NCI-H2227 (cell line): ENCODE data around the gene LRRK1.

Experiments
- DNase-seq: peaks from one replicate; lab custom pipeline; 2025; ENCODE audit not compliant: unreplicated experiment; lab: John Stamatoyannopoulos, UW

The LRRK1 gene

DNA sequence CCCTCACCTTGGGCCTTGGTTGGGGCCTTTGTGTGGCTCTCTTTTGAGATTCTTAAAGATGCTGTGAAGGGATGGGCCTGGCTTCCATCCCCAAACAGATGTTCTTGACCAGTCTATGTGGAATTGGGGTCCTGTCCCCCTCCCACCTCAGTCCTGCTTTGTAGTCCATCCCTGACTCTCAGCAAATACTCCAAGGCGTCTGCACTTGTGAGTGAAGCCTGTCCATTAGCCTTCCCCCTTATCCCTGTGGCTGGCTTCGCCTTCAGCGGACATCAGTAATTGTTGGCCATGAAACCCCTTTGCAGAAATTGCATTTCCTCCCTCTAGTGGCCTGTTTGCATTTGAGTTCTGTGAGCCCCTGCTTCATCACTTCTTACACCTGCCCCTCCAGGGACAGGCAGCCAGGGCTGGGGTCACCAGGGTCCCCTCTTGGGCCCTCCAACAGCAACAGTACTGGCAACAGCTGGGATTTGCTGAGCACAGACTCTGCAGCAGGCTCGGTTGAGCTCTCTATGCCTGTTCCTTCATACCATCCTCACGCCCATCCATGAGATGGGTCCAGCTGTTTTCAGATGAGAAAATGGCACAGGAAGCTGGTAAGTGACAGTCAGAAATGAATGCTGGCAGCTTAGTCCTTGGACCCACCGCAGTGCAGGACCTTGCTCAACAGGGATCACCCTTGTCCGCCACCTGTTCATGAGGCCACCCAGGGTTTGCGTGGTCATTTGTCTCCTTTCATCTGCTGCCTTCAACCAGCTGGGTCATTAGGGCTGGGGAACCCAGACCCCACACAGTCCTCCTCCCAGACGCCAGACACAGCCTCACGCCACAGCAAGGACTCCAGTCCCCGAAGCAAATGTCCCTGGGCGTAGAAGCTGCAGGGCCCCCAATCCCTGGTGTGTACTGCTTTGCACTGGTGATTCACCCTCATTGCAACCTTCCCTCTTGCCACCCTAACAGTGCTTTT lies 8.9 kb upstream of the LRRK1 start:
- DNase-seq = no peak

DNA sequence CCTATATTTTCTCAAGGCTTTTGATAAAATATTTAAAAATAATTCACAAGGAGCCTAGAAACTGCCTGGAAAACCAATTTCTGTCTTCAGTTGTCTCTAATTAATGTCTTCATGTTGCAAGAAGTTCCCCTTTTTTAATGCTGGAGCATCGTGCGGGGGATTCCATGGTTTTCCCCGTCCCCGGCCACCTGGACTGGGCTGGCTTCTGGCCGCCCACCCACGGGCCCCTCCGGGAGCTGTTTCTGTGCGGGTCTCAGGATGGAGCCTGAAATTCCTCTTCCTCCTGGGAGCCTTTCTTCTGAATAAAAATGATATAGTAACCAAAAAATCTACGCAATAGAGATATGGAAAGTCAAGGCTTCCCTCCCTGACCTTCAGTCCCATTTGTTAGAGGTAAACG lies 8.1 kb upstream of the LRRK1 start:
- DNase-seq = no peak

DNA sequence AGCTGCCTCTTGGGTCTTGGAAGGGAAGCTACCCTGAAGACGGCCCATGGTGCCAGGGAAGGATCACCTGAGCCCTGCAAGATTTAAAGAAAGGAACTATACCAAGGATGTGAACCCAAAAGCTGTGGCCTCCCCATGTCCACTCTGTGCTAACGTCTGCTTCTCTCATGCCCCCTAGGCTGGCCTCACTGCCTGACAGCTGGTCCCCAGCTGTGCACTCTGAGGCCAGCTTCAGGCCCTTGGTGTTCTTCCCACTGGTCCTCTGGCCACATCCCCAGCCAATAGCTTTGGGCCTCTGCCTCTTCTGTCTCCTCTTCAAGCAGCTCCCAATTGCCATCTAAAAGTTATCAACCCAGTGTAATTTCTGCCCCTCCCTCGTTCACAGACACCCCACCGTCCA lies 5.2 kb upstream of the LRRK1 start:
- DNase-seq = no peak

DNA sequence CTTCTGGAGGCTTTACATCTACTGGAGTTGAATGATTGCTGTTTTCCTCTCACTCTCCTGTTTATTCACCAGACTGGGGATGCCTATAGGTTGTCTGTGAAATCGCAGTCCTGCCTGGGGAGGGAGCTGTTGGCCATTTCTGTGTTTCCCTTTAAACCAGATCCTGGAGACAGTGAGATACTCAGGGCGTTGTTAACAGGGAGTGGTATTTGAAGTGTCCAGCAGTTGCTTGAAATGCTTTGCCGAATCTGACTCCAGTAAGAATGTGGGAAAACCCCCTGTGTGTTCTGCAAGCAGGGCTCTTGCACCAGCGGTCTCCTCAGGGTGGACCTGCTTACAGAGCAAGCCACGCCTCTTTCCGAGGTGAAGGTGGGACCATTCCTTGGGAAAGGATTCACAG lies 4.3 kb upstream of the LRRK1 start:
- DNase-seq = no peak

DNA sequence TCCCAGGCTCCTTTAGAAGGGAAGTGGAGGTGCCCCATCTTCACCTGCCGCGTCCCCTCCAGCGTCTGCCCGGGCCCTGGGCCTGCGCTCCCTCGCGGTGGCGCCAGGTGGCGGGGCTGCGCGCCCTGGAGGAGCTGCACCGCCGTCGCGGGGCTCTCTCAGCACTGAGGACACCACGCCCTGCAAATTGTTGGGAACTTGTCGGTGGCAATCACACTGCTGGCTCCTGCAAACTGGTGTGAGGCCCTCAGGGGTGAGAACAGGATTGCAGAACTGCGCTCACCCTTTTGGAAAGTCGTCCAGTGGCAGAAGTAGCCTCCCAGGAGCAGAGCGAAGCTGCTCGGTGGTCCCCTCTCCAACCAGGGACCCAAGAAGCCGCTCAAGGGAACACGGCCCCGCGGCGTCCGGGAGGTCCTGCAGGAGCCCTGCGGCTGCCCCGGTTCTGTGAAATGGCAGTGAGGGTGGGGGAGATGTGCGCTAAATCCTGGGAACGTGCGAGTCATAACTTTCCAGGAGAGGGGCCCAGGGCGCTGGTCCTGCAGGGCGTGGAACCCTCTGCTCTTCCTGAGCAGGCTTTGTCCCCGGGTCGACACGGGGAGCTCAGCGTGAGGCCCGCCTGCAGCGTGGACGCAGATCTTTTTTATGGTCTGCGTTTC lies 995 bp upstream of the LRRK1 start:
- DNase-seq = peak; percentile 56

DNA sequence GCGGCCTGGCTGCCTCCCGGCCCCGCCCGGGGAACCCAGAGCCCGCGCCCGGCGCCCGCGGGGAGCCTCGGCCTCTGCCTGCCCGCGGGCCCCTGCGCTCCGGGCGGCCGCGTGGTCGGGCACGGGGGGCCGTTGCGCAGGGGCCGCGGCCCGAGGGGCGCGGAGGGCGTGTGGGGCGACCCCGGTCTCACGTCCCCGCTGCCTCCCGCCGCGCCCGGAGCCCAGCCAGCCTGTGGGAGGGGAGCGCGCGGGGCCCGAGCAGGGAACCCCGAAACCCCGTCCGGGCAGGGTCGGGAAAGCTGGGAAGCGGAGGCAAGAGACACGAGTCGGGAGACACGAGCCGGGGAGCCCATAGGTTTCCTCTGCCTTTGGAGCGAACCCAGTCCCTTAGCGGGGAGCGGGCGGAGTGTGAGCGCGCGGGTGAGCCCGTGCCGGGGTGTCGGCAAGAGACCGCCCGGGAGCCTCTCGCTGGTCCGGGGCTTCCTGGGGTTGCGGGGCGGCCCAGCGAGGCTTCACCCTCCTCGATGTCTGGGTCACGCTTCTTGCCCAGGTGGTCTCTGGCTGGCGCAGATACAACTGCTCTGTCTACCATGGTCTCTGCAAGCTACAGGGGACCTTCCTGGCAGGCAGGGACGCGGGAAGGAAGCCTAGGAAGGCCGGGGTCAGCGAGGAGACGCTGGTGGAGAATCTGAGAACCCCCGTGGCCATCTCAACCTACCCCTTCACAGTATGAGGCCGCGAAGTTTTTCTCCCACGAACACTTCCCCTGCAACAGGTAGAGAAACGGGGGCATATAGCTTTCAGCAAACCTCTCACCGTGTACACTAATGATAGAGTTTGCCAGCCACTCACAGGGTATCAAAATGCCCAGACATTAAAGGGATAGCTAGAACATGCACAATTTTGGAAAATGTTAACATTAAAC lies 586 bp downstream of the LRRK1 start:
- no peak for DNase-seq

DNA sequence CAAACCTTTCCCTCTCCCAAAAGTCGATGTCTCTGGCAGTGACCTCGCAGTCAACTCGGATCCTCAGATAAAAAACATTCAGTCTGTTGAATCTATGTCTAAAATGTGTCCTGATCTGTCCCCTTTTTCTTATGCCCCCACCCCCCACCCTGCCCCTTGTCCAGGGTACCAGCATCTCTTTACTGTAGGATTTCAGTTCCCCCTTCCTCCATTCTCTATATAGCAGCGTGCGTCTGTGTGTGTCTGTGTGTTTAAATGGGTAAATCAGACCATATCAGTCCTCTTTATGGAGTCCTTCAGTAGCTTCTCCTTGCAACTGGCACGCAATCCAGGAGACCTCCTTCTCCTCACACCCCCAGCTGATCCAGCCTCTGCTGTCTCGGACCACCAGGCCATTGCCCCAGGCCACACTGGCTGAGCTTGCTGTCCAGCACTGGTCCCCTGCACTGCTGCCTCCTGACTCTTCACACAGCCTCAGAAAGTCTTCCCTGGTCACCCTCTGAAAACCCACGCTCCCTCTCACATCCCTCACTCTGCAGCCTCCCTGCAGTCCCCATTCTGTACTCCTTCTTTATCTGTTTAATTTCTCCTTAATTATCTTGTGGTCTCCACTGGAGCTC lies 1.5 kb downstream of the LRRK1 start:
- DNase-seq = no peak

DNA sequence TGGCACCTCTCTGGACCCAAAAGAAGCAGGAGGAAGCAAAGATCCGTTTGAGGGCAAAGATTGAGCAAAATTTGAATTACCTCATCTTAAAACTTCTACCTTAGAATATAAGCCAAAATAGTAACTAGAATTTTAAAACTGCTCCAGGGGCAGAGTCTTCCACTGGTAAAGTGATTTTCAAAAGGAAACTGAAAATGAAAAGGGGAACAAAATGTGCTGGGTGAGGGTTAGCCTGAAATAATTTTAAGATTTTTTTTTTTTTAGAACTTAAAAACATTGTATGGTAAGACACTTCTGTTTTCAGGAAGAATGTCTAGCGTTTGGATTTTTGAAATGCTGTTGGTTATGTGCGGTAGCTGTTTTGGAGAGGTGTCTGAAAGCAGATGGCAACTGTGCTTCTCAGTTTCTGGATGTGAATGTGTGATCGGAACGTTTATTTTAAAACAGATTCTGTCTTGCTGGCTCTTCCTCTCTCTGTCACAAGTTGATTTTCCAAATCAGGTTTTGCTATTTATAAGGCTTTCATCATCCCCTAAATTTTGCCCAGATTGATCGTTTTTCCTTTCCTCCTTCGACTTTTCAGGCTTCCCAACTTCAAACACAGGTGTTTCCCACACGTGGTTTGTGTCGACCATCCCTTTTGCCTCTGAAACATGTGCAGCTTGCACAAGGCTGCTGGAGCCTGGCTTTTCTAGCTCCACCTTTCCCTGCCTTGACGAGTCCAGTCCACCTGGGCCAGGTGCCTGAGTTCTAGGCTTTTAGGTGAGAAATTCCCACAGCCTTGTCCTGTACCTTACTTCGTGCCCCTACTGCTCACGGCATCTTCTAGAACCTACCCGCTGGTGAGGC lies 3.3 kb downstream of the LRRK1 start:
- DNase-seq = no peak

DNA sequence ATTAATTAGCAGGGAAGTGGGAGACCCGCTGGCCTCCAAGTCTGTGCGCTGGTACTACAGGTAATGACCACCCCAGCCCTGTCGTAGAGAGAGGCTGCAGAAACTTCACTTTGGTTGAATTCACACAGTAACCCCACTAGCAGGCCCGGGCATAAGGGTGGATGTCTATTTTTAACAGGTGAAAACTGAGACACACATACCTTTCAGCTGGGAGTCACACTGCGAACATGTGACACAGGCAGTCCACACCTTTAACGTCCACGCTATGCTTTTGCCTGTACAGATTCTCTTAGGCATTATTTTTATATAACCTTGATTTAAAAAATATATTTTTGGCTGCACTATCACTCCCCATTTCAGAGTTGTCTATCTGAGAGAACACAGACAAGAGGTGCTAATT lies 3.9 kb downstream of the LRRK1 start:
- DNase-seq = no peak

DNA sequence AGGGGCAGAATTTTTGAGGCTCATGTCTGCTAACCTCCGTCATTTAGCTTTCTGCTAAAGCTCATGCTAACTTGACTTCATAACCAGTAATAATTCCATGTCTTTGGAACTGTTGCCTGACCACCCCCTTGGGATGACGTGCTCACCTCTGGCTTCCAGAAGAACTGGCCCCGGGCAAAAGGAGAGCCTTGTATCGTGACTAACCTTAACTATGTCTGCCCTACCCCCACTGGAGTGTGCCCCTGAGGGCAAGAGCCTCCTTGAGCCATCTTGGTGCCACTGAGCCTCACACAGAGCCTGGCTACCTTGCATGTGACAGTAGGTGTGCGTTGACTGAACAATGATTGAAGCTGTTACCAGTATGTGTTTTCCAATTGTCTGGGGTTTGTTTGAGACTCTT lies 4.7 kb downstream of the LRRK1 start:
- DNase-seq = no peak

DNA sequence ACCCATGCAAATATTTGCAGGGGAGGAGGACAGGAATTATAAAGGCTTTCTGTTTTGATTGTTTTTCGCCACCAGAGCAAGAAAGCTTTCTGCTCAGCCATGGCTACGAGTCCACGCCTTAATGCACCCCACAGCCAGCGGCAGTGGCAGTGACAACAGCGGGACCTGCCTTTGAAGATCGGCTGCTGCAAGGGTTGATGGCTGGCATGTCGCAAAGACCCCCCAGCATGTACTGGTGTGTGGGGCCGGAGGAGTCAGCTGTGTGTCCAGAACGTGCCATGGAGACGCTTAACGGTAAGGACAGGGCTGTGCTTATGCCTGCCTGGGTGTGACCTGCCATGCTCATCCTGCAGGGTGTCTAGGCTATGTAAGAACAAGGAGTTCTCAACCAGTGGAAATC lies 5.3 kb downstream of the LRRK1 start:
- no peak for DNase-seq

DNA sequence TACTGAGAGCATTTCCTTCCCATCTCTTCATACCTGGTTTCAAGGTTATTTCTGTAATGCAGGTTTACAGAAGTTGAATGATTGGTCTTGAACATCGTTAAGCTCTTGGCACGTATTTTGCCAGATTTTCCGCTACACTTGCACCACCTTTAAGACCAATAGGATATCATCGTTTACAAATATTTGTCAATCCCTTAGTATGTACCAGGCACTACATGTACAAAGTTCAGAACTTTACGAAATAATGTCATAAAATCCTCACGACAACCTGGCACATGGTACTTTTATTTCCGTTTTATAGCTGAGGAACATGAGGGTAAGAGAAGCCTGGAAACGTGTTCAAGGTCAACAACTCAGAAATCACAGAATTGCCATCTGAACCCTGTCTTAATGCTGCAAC lies 6.3 kb downstream of the LRRK1 start:
- DNase-seq = no peak

DNA sequence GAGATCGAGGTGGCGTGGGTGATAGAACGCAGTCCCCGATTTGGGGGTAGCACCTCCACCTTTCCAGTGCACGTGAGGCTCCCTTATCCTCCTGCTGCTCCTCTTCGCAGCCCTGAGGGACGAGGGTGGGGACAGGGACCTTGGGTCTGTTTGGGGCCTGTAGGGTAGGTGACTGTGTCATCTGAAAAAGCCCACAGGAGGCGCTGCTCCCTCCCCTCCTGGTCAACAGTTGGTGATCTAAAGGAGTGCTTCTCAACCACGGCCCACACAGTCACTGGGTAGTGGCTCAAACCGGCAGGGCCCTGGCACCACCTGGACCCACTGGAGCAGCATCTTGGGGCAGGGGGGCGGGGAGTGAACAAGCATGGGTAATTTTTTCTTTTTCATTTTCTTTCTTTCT lies 7.1 kb downstream of the LRRK1 start:
- no peak for DNase-seq

DNA sequence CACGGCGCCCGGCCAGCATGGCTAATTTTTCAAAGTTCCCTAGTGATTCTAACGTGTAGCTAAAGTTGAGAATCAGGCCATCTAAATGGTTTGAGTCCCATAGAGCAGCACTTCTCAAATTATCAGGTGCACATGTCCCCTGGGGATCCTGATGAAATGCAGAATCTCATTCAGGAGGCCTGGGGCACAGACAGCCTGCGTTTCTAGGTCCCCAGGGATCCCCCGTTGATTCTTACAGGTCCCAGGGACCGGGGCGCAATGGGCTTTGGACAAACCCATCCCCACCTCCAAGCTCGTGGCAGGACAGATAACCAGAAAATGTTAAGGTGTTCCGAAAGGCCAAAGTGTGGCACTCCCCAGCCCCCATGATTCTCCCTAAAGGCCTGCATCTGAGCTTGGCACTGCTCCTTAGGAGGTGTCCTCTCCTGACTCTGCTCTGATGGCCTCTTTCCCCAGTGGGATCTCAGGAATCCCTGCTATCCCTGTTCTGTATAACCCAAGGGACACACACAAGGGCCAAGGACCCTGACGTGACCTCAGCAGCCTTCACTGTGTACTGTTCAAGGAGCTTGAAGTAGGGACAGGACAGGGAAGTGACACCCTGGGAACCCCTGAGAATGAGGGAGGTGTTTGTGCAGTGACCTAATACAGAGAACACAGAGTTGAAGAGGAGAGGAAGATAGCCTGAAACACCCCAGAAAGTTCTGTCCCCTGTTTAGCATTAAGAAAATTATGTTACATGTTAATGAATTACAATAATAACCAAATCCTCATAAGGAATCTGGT lies 8.0 kb downstream of the LRRK1 start:
- no peak for DNase-seq

DNA sequence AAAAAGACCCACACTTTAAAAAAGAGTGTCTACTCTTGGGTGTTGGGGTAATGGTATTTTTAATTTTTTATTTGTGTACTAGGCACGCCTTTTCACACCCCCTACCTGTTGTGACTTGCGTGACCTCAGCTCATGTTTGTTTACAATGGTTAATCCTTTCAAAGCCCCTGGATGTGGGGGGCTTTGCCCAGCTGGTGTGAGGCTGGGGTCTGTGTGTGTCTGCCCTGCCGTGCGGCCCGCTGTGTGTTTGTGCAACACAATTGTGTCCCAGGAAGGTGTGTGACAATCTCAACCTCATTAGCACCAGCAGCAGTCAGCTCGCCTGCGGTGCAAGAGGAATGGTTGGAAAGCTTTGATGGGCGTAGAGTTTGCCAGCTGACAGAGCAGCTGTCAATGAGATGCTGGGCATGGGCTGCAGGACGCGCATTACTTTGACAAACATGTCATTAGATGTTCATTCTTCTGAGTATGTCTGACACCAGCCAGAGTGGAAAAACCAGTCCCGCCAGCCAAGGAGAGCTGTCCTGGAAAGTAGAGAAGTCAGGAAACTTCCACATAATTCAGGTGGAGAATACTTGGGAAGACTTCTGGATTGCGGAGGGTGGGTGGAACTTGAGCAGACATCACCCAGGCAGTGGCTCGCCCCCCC lies 9.6 kb downstream of the LRRK1 start:
- DNase-seq = no peak

DNA sequence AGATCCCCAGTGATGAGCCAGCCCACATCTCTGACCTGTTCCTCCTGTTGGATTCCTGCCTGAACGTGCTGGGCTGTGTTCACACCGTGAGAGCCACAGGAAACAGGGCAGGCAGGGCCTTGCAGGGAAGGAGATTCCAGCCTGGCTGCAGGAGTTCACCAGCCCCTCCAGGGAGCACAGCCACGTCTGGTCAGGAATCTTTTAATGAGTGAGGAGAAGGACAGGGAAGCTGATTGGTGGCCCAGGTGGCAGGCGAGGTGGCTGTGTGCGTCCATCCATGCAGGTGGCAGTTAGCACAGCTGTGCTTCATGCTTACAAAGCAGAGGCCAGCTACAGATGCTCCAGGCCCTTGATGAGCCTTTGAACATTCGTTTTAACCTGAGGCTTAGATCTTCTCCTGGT lies 10.5 kb downstream of the LRRK1 start:
- no peak for DNase-seq

DNA sequence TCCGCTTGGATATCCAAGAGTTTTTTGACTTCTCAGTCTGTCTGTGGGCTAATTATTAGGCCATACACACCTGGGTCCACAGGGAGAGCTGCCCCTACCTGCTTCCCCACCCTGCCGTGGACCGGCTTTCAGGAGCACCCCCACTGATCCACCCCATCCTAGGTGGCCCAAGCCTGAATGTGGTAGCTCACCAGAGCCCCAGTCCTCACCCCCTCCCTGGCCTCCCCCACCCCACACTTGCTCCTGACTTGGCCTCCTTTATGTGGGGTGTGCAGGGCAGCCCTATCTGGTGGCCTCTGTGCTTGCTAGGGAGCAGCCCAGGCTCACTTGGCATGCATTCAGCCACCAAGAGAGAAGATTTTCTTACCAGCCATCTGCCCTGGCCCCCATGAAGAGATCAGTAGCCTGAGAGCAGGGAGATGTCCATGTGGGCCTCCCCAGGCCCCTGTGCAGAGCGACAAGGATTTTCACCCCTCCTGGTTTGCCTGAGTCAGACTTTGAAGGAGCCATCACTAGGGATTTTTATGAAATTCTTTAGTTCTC lies 11.2 kb downstream of the LRRK1 start:
- no peak for DNase-seq

DNA sequence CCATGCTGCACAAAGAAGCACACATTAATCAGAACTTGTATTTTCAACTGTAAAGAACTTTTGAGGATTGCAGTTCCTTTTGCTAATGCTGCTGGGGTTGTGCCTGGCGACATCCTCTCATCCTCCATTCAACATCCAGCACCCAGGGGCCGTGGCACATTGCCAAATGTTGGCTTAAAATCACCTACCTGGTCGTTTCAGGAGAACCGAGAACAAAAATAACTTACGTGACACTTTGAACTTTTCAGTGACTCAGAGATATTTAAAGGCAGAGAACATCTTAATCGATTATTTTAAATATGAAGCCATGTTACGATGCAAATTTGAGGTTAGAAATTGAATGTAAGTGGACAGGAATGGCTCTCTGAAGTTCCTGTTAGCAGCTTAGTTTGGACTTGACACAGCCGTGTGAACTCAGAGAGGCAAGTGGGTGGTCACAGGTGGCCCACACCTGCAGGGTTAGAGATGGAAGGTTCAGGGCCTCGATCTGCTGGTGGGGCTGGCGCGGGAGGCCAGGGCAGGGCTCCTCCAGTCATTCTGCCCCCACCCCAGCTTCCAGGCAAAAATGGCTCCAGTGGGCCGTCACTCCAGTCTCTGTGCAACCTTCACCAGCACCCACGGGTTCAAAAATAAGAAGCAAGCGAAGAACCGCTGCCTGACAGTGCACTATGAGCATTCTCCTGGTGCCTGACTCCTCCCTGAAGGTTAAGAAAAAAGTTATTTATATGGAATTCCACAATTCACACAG lies 12.2 kb downstream of the LRRK1 start:
- DNase-seq = no peak
